WTC11 (cell line): Measurements from ENCODE around the gene CBFA2T3. TPM values are rescaled to one million over a fixed set of nuclear protein-coding genes. Genes with fewer than 3 reads are reported as not detected.

Experiments used
- ATAC-seq: fragments of 200-7000 bp; cut with Tn5 transposase; 2 replicates; pipeline ENCODE4 v1.10.0; 2021; ENCODE audit warnings: mild to moderate bottlenecking, moderate library complexity
- CTCF ChIA-PET: fragments of 300-600 bp; sonication (Branson Sonifier 250); formaldehyde crosslinking; loops from one replicate; lab custom pipeline; 2021; ENCODE audit warnings: antibody characterized with exemption; lab: Charles Lee
- POLR2A ChIA-PET: fragments of 350-600 bp; sonication (Branson Sonifier 250); formaldehyde crosslinking; loops from one replicate; lab custom pipeline; 2021; ENCODE audit warnings: antibody characterized with exemption; lab: Charles Lee
- DNase-seq: peaks from one replicate; pipeline ENCODE4 v3.0.0; 2021; ENCODE audit warnings: low spot score
- H3K27ac Mint-ChIP-seq: 2 replicates; pipeline ENCODE4 v1.8.0; 2021; ENCODE audit warnings: mixed read lengths
- H3K27me3 Mint-ChIP-seq: 2 replicates; pipeline ENCODE4 v1.8.0; 2021; ENCODE audit warnings: low read depth, mild to moderate bottlenecking, moderate library complexity, mixed read lengths
- H3K36me3 Mint-ChIP-seq: 2 replicates; pipeline ENCODE4 v1.8.0; 2021; ENCODE audit warnings: mixed read lengths
- H3K4me1 Mint-ChIP-seq: 2 replicates; pipeline ENCODE4 v1.8.0; 2022; ENCODE audit warnings: mixed read lengths
- H3K4me3 Mint-ChIP-seq: 2 replicates; pipeline ENCODE4 v1.8.0; 2021; ENCODE audit warnings: mild to moderate bottlenecking, moderate library complexity, mixed read lengths
- H3K9me3 Mint-ChIP-seq: 2 replicates; pipeline ENCODE4 v1.8.0; 2021; ENCODE audit warnings: mixed read lengths
- ATF2 ChIP-seq: sonication (generic); formaldehyde crosslinking; IDR thresholded peaks from 2 replicates; pipeline ENCODE4 v1.8.1; 2022; ENCODE audit warnings: low read depth, missing genetic modification reagents, borderline replicate concordance
- CDX4 ChIP-seq: fragments of 250-450 bp; sonication (Bioruptor Pico); IDR thresholded peaks from 2 replicates; pipeline ENCODE4 v1.9.0; 2021; ENCODE audit warnings: moderate library complexity, mild to moderate bottlenecking, inconsistent platforms, borderline replicate concordance
- FOXK1 ChIP-seq: sonication (generic); formaldehyde crosslinking; IDR thresholded peaks from 2 replicates; pipeline ENCODE4 v1.8.0; 2022; ENCODE audit warnings: mild to moderate bottlenecking, moderate library complexity, missing genetic modification reagents
- FOXP1 ChIP-seq: sonication (generic); formaldehyde crosslinking; IDR thresholded peaks from 2 replicates; pipeline ENCODE4 v1.8.0; 2022; ENCODE audit warnings: missing genetic modification reagents, mild to moderate bottlenecking, moderate library complexity, borderline replicate concordance
- FOXP4 ChIP-seq: sonication (generic); formaldehyde crosslinking; IDR thresholded peaks from 2 replicates; pipeline ENCODE4 v1.8.0; 2022; ENCODE audit warnings: mild to moderate bottlenecking, missing genetic modification reagents
- GRHL2 ChIP-seq: fragments of 250-450 bp; sonication (Bioruptor Pico); IDR thresholded peaks from 2 replicates; pipeline ENCODE4 v1.8.0; 2022; ENCODE audit warnings: mild to moderate bottlenecking, moderate library complexity; ENCODE audit not compliant: insufficient replicate concordance, severe bottlenecking
- HMGXB4 ChIP-seq: sonication (generic); formaldehyde crosslinking; IDR thresholded peaks from 2 replicates; pipeline ENCODE4 v1.8.1; 2023; ENCODE audit warnings: mild to moderate bottlenecking, moderate library complexity, missing genetic modification reagents
- NFE2L1 ChIP-seq: sonication (generic); formaldehyde crosslinking; IDR thresholded peaks from 2 replicates; pipeline ENCODE4 v1.8.1; 2023; ENCODE audit warnings: missing genetic modification reagents
- PRRX2 ChIP-seq: fragments of 250-450 bp; sonication (Bioruptor Pico); IDR thresholded peaks from 2 replicates; pipeline ENCODE4 v1.8.0; 2021; ENCODE audit warnings: mild to moderate bottlenecking
- RORB ChIP-seq: fragments of 250-450 bp; sonication (Bioruptor Pico); IDR thresholded peaks from 2 replicates; pipeline ENCODE4 v1.9.0; 2021; ENCODE audit warnings: mild to moderate bottlenecking
- SMAD3 ChIP-seq: sonication (generic); formaldehyde crosslinking; IDR thresholded peaks from 2 replicates; pipeline ENCODE4 v1.8.0; 2022; ENCODE audit warnings: missing genetic modification reagents, mild to moderate bottlenecking, borderline replicate concordance
- SMAD4 ChIP-seq: sonication (generic); formaldehyde crosslinking; IDR thresholded peaks from 2 replicates; pipeline ENCODE4 v1.8.0; 2022; ENCODE audit warnings: mild to moderate bottlenecking, missing genetic modification reagents
- SOX15 ChIP-seq: fragments of 250-450 bp; sonication (Bioruptor Pico); IDR thresholded peaks from 2 replicates; pipeline ENCODE4 v1.9.0; 2021; ENCODE audit warnings: mild to moderate bottlenecking
- SP1 ChIP-seq: sonication (generic); formaldehyde crosslinking; conservative IDR thresholded peaks from 2 replicates; pipeline ENCODE4 v1.8.1; 2022; ENCODE audit warnings: missing genetic modification reagents
- TP53 ChIP-seq: sonication (generic); formaldehyde crosslinking; IDR thresholded peaks from 2 replicates; pipeline ENCODE4 v1.8.1; 2023; ENCODE audit warnings: mild to moderate bottlenecking, missing genetic modification reagents
- USF1 ChIP-seq: sonication (generic); formaldehyde crosslinking; IDR thresholded peaks from 2 replicates; pipeline ENCODE4 v1.8.0; 2022; ENCODE audit warnings: mild to moderate bottlenecking, missing genetic modification reagents
- ZMAT4 ChIP-seq: fragments of 250-450 bp; sonication (Bioruptor Pico); IDR thresholded peaks from 2 replicates; pipeline ENCODE4 v1.9.0; 2021; ENCODE audit warnings: mild to moderate bottlenecking
- ZNF121 ChIP-seq: sonication (generic); formaldehyde crosslinking; IDR thresholded peaks from 2 replicates; pipeline ENCODE4 v1.8.0; 2023; ENCODE audit warnings: missing genetic modification reagents
- ZNF138 ChIP-seq: sonication (generic); formaldehyde crosslinking; conservative IDR thresholded peaks from 2 replicates; pipeline ENCODE4 v1.8.1; 2022; ENCODE audit warnings: mild to moderate bottlenecking, moderate library complexity, missing genetic modification reagents
- ZNF232 ChIP-seq: sonication (generic); formaldehyde crosslinking; IDR thresholded peaks from 2 replicates; pipeline ENCODE4 v1.8.0; 2022; ENCODE audit warnings: mild to moderate bottlenecking, missing genetic modification reagents
- ZNF263 ChIP-seq: sonication (generic); formaldehyde crosslinking; IDR thresholded peaks from 2 replicates; pipeline ENCODE4 v1.8.1; 2022; ENCODE audit warnings: low read depth, mild to moderate bottlenecking, moderate library complexity, missing genetic modification reagents
- ZNF416 ChIP-seq: fragments of 250-450 bp; sonication (Bioruptor Pico); IDR thresholded peaks from 2 replicates; pipeline ENCODE4 v1.9.0; 2021; ENCODE audit warnings: mild to moderate bottlenecking, inconsistent platforms
- ZNF671 ChIP-seq: fragments of 250-450 bp; sonication (Bioruptor Pico); IDR thresholded peaks from 2 replicates; pipeline ENCODE4 v1.8.0; 2021; ENCODE audit warnings: mild to moderate bottlenecking
- total RNA-seq: library from RNA; stranded (reverse); gene quantifications from 3 replicates; pipeline ENCODE4 v1.2.3, GENCODE V29; 2021

The CBFA2T3 gene
- total RNA-seq, 1 experiment from 2014 or later = 2.6 TPM

- Mint-ChIP-seq H3K4me1 (no peaks in the 10 kb centered on the region), H3K27me3 (no peaks in the 10 kb centered on the region), H3K4me3 (no peak overlapping the region), H3K36me3 (peaks cover 2% of the 10 kb centered on the region; the same call in 1 of the 2 replicates), H3K9me3 (no peaks in the 10 kb centered on the region), H3K27ac (no peak overlapping the region)
- ChIA-PET CTCF (interaction anchor here (2.4 kb wide), 1 partner anchor 335 kb away, joined by 8 read pairs; no protein-coding TSS in a partner anchor), POLR2A (no interaction called here)
- TF ChIP-seq SP1 (CRISPR knock-in tag) (no peak), ZNF138 (CRISPR knock-in tag) (no peak), USF1 (no peak), PRRX2 (CRISPR knock-in tag) (no peak), ZNF671 (no peak), NFE2L1 (CRISPR knock-in tag) (no peak), ZNF121 (no peak)
- no peak for DNase-seq
- ATAC-seq = peak; percentile 22; the same call in 1 of the 2 replicates
Measured at GRCh38 chr16:88831838-88832237, 145.2 kb downstream of the CBFA2T3 start.

GRCh38 chr16:88830783-88831182, 146.2 kb downstream of the CBFA2T3 start:
- ATAC-seq (no peak), DNase-seq (no peak)
- H3K36me3 Mint-ChIP-seq = peaks cover 2% of the 10 kb centered on the region; the same call in 1 of the 2 replicates
- H3K4me1 Mint-ChIP-seq = no peaks in the 10 kb centered on the region
- POLR2A ChIA-PET = interaction anchor here (0.6 kb wide), 1 partner anchor 227 kb away, joined by 3 read pairs; no protein-coding TSS in a partner anchor
- H3K4me3 Mint-ChIP-seq = no peak overlapping the region
- CTCF ChIA-PET = interaction anchor here (1.2 to 1.3 kb wide), 2 partner anchors 93 to 337 kb away, joined by 6 read pairs; no protein-coding TSS in a partner anchor
- TF ChIP-seq FOXP1 (CRISPR knock-in tag) = no peak
- no peak for TF ChIP-seq SP1 (CRISPR knock-in tag)
- no peak for TF ChIP-seq NFE2L1 (CRISPR knock-in tag)
- TF ChIP-seq FOXK1 = no peak
- TF ChIP-seq GRHL2 (CRISPR knock-in tag) = no peak
- TF ChIP-seq SOX15 = no peak
- H3K27me3 Mint-ChIP-seq = no peaks in the 10 kb centered on the region
- H3K9me3 Mint-ChIP-seq = no peaks in the 10 kb centered on the region
- peak overlapping the region; percentile 49; the same call in 1 of the 2 replicates for H3K27ac Mint-ChIP-seq

GRCh38 chr16:88830258-88830657, 146.7 kb downstream of the CBFA2T3 start:
- DNase-seq (no peak), ATAC-seq (no peak)
- Mint-ChIP-seq H3K36me3 (peaks cover 1% of the 10 kb centered on the region; the same call in 1 of the 2 replicates), H3K27ac (peak overlapping the region; percentile 41), H3K27me3 (no peaks in the 10 kb centered on the region), H3K4me3 (no peak overlapping the region), H3K4me1 (no peaks in the 10 kb centered on the region), H3K9me3 (no peaks in the 10 kb centered on the region)
- POLR2A ChIA-PET = interaction anchor here (0.6 to 0.7 kb wide), 2 partner anchors 18 to 228 kb away, joined by 3 to 4 read pairs; no protein-coding TSS in a partner anchor
- CTCF ChIA-PET = interaction anchor here (0.7 to 1.3 kb wide), 3 partner anchors 93 to 337 kb away, joined by 6 read pairs; no protein-coding TSS in a partner anchor
- no peak for TF ChIP-seq HMGXB4
- no peak for TF ChIP-seq ZNF121
- TF ChIP-seq ZNF232 (CRISPR knock-in tag) = no peak
- TF ChIP-seq ZNF263 (CRISPR knock-in tag) = no peak
- TF ChIP-seq SP1 (CRISPR knock-in tag) = no peak
- no peak for TF ChIP-seq FOXP4 (CRISPR knock-in tag)
- TF ChIP-seq FOXK1 = no peak
- no peak for TF ChIP-seq ZNF416
- TF ChIP-seq TP53 (CRISPR knock-in tag) = no peak
- no peak for TF ChIP-seq ATF2 (CRISPR knock-in tag)
- no peak for TF ChIP-seq RORB (CRISPR knock-in tag)
- TF ChIP-seq CDX4 (CRISPR knock-in tag) = no peak
- no peak for TF ChIP-seq ZMAT4 (CRISPR knock-in tag)
- no peak for TF ChIP-seq SMAD4
- no peak for TF ChIP-seq SMAD3 (CRISPR knock-in tag)
